ENCODE data around the gene FGF5.
"Not testable (repeated sequence)": the region's sequence is repeated elsewhere in the genome, so short reads cannot be mapped to it uniquely, and the experiment has no call there.

Gene FGF5

GRCh38 chr4:80313627-80314026 lies 47.2 kb downstream of the FGF5 start (continued):
- TF ChIP-seq, protein P1, sequence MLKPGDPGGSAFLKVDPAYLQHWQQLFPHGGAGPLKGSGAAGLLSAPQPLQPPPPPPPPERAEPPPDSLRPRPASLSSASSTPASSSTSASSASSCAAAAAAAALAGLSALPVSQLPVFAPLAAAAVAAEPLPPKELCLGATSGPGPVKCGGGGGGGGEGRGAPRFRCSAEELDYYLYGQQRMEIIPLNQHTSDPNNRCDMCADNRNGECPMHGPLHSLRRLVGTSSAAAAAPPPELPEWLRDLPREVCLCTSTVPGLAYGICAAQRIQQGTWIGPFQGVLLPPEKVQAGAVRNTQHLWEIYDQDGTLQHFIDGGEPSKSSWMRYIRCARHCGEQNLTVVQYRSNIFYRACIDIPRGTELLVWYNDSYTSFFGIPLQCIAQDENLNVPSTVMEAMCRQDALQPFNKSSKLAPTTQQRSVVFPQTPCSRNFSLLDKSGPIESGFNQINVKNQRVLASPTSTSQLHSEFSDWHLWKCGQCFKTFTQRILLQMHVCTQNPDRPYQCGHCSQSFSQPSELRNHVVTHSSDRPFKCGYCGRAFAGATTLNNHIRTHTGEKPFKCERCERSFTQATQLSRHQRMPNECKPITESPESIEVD (tag by site-specific recombination; IDR thresholded peaks at IDR 0.05), result no peak
- TF ChIP-seq ZNF530 (tag by site-specific recombination; IDR thresholded peaks at IDR 0.05; ENCODE audit: low read depth) (no peak), IKZF3 (tag by site-specific recombination; IDR thresholded peaks at IDR 0.05) (no peak), SALL2 (tag by site-specific recombination; IDR thresholded peaks at IDR 0.05; ENCODE audit: borderline replicate concordance) (no peak), ZNF48 (tag by site-specific recombination; IDR thresholded peaks at IDR 0.05) (no peak), ZNF157 (tag by site-specific recombination; IDR thresholded peaks at IDR 0.05) (no peak), ZNF404 (tag by site-specific recombination; IDR thresholded peaks at IDR 0.05) (no peak), ZNF221 (tag by site-specific recombination; IDR thresholded peaks at IDR 0.05; ENCODE audit: borderline replicate concordance) (no peak)
- TF ChIP-seq, protein P2, sequence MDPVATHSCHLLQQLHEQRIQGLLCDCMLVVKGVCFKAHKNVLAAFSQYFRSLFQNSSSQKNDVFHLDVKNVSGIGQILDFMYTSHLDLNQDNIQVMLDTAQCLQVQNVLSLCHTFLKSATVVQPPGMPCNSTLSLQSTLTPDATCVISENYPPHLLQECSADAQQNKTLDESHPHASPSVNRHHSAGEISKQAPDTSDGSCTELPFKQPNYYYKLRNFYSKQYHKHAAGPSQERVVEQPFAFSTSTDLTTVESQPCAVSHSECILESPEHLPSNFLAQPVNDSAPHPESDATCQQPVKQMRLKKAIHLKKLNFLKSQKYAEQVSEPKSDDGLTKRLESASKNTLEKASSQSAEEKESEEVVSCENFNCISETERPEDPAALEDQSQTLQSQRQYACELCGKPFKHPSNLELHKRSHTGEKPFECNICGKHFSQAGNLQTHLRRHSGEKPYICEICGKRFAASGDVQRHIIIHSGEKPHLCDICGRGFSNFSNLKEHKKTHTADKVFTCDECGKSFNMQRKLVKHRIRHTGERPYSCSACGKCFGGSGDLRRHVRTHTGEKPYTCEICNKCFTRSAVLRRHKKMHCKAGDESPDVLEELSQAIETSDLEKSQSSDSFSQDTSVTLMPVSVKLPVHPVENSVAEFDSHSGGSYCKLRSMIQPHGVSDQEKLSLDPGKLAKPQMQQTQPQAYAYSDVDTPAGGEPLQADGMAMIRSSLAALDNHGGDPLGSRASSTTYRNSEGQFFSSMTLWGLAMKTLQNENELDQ (tag by site-specific recombination; IDR thresholded peaks at IDR 0.05; ENCODE audit: low read depth), result no peak

DNA sequence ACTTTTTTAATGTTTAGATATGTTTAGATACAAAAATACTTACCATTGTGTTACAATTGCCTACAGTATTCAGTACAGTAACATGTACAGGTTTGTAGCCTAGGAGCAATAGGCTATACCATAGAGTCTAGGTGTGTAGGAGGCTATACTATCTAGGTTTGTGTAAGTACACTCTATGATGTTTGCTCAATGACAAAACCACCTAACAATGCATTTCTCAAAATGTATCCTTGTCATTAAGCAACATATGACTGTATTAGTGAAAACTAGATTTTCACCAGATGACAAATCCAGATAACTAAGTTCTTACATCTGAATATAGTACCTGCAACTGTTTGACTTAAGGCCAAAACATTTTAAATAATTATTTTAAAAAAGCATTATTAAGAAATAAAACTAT lies 49.4 kb downstream of the FGF5 start:
- H3K4me3 ChIP-seq (ENCODE audit: low read depth, low read length); POLR2A ChIA-PET; H3K9me3 ChIP-seq (ENCODE audit: control insufficient read depth, insufficient read depth, low read depth, low read length); H3K36me3 ChIP-seq (ENCODE audit: control insufficient read depth in 2 of 2, insufficient read depth in 1 of 2, low read length in 2 of 2); H3K27ac ChIP-seq (ENCODE audit: extremely low read depth, low read depth, low read length); H3K4me1 ChIP-seq (ENCODE audit: control insufficient read depth, insufficient read depth, low read length): not testable (repeated sequence)
- CTCF ChIA-PET, result interaction anchor here (0.6 kb wide), 1 partner anchor 76 kb away, joined by 3 read pairs; no protein-coding TSS in a partner anchor

- Histone ChIP-seq H3K4me1 (ENCODE audit: control insufficient read depth, insufficient read depth, low read length) (no peaks in the 10 kb centered on the region), H3K36me3 (ENCODE audit: control insufficient read depth in 2 of 2, insufficient read depth in 1 of 2, low read length in 2 of 2) (no peaks in the 10 kb centered on the region), H3K9me3 (ENCODE audit: control insufficient read depth, insufficient read depth, low read depth, low read length) (no peaks in the 10 kb centered on the region), H3K27ac (ENCODE audit: extremely low read depth, low read depth, low read length) (no peak overlapping the region), H3K4me3 (ENCODE audit: low read depth, low read length) (no peak overlapping the region)
- POLR2A ChIA-PET, result no interaction called here
- CTCF ChIA-PET, result interaction anchor here (0.8 kb wide), 1 partner anchor 101 kb away, joined by 3 read pairs; no protein-coding TSS in a partner anchor
- TF ChIP-seq EGR2 (tag by site-specific recombination; IDR thresholded peaks at IDR 0.05; ENCODE audit: low read depth), result no peak
- TF ChIP-seq ZNF324 (tag by site-specific recombination; IDR thresholded peaks at IDR 0.05), result no peak
- no peak for TF ChIP-seq ZNF132 (tag by site-specific recombination; IDR thresholded peaks at IDR 0.05; ENCODE audit: borderline replicate concordance)
- TF ChIP-seq GLIS1 (tag by site-specific recombination; IDR thresholded peaks at IDR 0.05), result no peak
- TF ChIP-seq ZNF354C (tag by site-specific recombination; IDR thresholded peaks at IDR 0.05; ENCODE audit: borderline replicate concordance, low read depth), result no peak
- TF ChIP-seq ZNF426 (tag by site-specific recombination; IDR thresholded peaks at IDR 0.05), result no peak
- no peak for TF ChIP-seq ZNF202 (tag by site-specific recombination; IDR thresholded peaks at IDR 0.05; ENCODE audit: borderline replicate concordance)
- TF ChIP-seq ZIC2 (tag by site-specific recombination; IDR thresholded peaks at IDR 0.05), result no peak
- no peak for TF ChIP-seq ATF2 (tag by site-specific recombination; IDR thresholded peaks at IDR 0.05; ENCODE audit: low read depth)
- TF ChIP-seq ZNF639 (tag by site-specific recombination; IDR thresholded peaks at IDR 0.05), result no peak
- no peak for TF ChIP-seq ZFP37 (tag by site-specific recombination; IDR thresholded peaks at IDR 0.05)
- TF ChIP-seq ZNF423 (tag by site-specific recombination; IDR thresholded peaks at IDR 0.05), result no peak
- no peak for TF ChIP-seq SP7 (tag by site-specific recombination; IDR thresholded peaks at IDR 0.05)
Observed at GRCh38 chr4:80321341-80321740, 54.9 kb downstream of the FGF5 start.
